Stimulated activated CD8-positive, alpha-beta memory T cell treated with anti-CD3 and anti-CD28 coated beads, Interleukin-2, amount 100 ng/mL, for 1 hour (primary cell): ENCODE data around the gene FBXO24.

ENCODE experiments used
- DNase-seq, 2 donors: peaks; one replicate each; pipeline ENCODE4 v3.0.0-alpha.2; 2020; ENCODE audit warnings: low read depth in 2 of 2

Gene FBXO24

DNA sequence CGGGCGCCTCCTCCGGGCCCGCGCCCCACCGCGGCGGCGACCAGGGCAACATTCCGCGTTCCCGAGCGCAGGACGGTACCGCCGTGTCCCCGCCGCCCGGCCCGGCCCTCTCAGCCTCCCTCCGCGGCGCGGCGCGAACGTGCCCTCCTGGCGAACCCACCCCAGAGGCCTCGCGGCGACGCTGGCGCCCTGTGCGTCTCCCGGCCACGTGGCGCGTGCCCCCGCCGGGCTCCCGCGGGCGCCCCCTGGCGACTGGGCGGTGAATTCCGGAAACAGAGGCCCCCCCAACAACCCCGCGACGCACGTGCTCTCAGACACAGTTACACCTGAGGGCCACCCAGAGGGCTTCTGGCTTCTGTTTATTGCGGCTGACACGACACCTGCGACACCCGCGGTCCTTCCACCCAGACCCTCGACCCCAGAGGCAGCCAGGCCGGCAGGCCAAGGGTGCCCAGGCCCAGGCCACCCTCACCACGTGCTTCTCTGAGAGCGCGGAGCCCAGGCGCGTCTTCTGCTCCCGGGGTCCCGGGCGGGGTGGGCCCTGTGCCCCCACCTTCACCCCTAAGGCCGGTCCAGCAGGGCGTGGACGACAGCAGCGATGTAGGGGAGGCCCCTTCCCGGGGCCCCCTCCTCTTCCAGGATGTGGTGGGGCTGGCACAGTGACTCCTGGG is 12.3 kb upstream of the FBXO24 start, which contains the start of gene SAP25:
Gene SAP25 (minus strand): TSS at position 210 of the 671 bp plus-strand sequence. CDS start 158 bp downstream, at position 52.
- no peak for DNase-seq

DNA sequence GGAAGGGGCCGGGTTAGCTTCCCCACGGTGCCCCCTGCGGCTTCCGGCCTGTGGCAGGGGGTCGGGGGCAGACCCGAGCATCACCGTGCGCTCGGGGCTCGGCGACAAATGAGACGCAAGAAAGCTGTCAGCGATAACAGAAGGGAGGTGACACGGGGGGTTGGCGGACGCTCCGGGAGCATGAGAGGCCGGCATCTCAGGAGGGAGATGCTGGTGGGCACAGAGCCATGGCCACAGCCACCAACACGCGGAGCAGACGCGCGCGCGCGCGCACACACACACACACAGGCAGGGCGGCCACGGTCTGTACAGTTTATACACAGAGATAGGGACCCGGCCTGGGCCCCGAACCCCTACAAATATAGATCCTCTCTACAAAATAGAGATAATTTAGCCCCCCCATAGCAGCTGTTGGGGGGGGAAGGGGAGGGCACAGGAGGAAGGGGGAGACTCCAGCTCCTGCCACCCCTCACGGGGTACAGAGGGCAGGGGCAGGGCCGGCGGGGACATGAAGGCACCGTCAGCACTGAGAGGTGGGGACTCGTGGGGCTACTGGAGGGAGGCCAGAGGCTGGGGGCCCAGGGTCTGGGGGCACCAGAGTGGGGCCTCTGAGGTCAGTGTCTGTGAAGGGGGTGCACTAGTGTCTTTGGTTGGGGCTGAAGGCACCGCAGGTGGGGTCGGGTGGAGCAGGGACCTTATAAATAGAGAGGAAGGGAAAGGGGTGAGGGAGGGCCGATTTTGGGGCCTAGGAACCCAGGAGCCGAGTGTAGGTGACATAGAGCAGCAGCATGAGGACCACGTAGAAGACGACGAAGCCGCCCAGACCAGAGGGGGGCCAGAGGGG is 11.5 kb upstream of the FBXO24 start:
- no peak for DNase-seq

DNA sequence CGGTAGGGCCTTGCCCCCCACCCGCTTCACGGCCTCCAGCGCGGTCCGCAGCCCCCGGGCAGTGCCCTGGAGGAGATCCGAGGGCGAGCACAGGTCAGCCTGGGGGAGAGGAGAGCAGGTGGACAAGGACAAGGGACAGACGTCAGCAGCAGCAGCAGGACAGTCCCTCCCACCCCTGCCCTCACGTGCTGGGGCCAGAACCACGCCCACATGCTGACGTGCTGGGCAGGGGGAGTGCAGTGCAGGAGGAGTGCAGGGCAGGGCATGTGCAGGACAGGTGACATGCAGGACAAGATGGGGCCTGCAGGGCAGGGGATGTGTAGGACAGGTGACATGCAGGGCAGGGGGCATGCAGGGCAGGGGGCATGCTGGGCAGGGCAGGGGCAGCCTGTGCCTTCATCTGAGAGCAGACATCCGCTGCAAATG is 10.9 kb upstream of the FBXO24 start:
- DNase-seq = no peak

DNA sequence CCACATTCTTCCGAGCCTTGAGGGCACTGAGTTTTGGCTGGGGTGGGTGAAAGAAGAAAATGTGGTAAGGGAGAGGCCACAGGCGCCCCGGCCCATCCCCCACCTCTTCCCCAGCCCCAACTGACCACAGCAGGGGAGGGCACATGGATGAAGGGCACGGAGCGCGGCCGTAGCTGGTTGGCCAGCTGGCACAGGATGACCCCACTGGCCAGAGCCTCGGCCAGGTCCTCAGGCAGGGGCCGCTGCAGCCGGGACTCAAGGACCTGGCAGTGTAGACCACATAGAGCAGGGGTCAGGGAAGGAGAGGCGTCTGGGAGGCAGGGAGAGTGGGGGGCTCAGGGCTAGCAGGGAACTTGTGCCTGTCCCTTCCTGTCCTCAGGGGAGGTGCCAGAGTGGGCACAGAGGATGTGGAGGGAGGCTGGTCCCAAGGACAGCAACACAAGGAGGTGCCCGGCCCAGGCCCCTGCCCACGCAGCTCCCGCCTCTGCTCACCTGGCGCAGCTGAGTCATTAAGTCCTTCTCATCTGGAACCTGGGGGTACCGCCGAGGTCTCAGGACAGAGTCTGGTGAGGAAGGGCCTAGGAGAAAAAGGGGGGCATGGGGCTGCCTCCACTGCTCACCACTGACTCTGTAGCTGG is 10.3 kb upstream of the FBXO24 start:
- DNase-seq = no peak

DNA sequence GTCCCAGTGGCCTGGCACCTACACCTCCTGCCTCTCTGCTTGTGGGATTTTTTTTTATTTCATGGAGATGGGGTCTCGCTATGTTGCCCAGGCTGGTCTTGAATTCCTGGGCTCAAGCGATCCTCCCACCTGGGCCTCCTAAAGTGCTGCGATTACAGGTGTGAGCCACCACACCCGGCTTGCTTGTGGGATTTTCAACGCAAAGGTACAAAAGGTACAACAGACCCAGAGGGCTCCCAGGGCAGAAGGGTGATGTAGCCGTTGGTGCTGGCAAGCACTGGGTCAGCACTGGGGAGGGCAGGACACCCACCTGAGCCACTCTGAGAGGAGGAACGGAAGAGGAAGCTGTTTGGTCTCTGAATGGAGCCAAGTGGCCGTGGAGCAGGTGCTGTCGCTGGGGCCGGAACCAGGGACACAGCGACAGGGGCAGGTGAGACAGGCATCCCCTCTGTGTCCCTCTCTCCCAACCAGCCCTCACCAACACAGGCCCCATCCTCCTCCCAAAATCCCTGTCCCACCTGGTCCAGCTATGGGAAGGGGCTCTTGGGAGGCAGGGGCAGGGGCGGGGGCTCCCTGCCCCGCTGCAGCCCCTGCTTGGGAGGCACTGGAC is 9.6 kb upstream of the FBXO24 start:
- DNase-seq = no peak

DNA sequence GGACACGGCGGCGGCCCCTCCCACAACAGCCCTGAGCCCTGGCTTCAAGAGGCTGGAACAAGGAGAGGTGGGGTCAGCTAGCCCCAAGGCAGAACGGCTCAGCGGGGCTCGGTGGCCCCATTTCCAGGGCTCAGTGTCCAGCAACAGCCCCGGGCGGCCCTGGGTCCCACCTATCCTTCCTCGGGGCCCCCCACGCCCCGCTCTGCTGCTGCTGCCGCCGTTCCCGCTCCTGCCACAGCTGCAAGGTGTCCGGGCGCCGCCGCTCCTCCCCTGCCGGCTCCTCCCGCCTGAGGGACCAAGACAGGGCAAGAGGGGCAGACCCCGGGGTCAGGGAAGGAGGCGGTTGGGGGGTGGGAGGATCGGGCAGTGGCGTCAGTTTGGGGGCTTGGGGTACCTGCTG is 9.0 kb upstream of the FBXO24 start:
- no peak for DNase-seq

DNA sequence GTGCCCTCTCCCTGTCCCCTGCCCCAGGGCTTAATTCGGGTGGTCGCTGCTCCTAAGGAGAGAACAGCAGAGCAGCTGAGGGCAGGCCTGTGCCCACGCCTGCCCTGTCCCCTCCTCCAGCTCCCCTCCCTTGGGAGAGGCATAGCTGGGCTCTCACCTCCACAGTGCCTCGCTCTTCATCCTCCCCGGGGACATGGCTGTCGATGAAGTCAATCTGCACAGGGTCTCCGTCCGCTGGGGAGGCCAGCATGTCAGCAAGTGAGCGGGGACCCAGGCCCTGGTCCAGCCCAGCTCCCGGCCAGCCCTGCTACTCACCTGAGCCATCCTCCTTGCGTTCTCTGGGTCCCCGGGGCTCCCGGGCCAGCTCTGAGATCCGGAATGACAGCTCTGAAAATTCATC is 8.6 kb upstream of the FBXO24 start:
- DNase-seq = no peak

DNA sequence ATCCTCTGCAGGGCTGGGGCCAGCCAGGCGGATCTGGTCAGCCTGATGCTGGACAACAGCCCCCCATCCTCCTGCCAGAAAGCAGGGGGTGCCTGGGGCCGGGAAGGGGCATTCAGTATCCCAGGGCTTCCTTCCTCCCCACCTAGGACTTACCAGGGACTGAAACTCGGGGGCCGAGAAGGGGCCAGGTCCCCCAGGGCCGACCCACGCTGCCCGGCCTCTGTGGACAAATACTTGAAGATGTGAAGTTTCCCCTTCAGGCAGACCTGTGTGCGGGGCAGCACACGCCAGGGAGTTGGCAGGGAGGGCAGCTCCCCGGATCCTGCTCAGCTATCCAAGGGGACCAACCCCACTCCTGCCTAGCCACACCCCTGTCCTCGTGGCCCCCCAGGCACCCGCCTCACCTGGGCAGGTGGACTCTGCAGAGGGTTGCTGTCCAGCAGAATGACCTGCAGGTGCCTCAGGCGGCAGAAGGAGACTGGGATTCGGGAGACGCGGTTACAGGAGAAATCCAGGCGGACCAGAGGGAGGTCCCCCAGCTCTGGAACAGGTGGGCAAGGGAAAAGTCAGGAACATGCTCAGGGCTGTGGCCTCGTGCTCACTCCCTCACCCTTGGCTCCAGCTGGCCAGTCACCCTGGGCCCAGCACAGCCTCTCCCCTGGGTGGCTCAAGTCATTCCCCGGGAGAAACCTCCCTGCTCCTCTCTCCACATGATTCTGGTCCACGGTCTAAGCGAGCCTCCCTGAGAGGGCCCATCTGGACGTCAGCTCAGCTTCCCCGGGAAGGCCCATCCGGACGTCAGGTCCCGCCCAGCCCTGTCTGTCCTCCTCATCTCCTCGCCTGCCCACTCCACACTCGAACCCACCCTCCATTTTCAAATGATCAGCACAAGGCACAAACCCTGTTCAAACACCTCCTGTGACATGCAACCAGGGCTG is 7.6 kb upstream of the FBXO24 start:
- no peak for DNase-seq

DNA sequence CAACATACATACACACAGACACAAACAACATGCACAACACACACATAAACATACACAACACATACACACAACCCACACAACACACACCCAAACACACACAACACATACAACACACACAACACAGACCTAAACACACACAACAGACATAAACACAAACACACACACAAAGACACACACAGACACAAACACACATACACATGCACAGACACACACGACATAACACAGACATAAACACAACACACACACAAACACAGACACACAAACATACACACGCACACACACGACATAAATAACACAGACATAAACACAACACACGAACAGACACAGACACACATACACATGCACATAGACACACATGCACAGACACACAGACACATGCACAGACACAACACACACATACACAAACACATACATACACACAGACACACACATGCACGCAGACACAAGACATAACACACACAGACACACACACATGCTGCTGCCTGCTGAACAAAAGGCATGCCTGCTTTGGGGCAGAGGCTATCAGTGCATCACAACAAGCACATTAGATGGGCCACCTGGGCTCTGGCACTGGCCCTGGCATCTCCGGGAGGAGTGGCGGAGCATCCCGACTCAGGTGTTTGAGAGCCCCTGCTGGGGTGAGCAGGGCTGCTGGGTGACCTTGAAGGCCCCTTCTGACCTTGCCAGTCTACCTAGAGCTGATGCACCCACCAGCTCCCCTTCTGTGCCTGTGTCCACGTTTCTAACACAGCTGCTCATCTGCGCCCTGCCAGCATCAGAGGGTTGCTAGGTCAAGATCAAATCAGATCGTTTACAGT is 5.5 kb upstream of the FBXO24 start:
- DNase-seq = no peak

DNA sequence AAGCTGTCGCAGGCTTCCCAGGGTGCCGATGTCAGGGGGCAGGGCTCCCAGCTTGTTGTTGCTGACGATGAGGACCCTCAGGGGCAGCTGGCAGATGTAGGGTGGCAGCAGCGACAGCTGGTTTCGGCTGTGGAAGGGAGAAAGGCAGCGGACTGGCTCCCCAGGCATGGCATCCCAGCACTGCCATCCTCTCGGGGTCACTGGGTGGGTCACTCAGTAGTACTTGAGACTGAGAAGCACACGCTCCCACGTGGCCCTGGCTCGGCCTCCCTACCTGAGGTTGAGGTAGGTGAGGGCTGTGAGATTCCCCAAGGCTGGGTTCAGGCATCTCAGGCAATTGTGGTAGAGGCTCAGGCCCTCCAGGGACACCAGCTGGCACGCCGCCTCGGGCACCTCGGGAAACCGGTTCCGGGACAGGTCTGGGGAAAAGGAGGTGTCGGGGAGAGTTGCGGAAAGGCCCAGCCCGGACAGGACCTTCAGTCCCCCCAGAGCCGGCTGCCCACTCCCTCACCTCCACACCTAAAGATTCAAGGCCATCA is 4.0 kb upstream of the FBXO24 start:
- DNase-seq = no peak

DNA sequence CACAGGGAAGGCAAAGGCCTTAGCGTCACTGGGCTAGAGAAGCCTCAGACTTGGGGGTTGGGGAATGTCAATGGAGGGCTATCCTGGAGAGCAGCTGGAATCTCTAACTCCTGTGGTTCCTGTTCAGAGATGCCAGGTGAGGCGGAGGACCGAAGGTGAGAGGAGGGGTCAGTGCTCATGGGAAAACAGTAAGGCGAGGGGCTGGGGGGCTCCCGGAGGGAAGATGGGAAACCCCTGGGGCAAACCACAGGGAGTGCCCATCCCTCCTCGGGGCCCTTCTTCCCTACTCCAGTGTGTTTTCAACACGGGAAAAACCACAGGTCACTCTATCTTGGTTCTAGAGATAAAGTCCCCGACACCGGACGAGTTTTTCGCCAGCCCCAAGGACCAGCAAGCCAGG is 3.5 kb upstream of the FBXO24 start:
- no peak for DNase-seq

DNA sequence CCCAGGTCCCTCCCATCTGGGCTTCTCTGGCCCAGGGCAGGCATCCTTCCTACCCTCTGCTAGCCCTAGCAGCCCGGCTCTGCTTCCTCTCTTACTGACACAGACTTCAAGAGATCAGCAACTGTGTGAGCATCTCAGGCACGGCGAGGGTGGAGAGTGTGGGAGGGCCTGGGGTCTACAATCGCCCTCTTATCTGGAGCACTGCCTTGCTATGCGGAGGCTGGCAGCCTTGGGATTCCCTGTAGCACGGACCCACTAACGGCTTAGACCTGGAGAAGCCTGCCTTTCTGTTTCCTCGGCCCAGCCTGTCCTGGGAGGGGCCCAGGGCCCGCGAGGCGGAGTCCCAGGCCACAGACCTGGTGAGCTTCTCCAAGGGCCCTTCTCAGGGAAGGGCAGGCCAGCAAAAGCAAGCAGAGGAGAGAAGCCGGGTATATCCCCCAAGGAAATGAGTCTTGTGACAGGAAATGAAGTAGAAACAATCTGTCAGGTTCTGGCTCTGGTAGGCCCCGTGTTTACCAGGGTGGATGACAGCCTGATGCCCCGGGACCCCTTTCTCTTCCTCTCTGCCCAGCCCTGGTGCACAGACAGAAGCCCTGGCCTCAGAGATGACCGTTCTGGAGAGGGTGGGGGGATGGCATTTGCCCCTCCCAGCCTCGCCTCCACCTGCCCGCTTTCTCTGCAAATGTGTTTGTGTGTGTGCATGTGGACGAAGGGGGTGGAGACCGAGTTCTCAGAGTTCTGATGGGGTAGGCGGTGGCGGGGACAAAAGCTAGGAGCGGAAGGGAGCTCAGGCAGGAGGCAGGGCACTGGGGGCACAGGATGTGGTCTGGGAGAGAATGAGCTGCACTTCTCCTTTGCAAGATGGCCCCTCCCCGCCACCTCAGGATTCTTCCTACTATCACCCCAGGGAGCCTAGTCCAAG is 2.7 kb upstream of the FBXO24 start:
- DNase-seq = no peak

DNA sequence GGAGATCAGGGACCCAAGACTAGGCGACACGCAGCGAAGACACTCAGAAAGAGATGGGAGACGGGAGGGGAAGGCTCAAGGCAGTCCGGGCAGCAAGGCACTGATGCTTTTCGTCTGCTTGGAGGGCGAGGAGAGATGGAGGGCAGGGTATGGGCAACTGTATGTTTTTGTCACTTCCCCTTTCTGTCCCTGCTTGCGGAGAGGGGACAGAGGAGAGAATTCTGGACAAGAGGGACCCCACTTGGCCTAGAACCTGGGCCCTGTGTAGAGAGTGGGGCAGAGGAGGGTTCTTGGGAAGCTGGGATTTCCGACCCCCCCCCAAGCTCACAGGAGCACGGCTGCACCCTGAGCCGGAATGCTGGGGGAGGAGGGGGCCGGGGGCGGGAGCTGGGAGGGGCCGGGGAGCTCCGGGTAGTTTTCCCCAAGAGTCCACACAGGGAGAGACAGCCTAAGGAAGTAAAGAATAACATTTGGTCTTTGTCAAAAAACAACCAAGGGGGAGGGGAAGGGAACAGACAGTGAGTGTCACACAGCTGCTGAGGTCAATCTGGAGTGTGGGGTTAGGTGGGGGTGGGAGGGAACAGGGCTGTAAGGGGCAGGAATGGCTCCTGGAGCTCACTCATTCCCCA is 2.0 kb upstream of the FBXO24 start:
- no peak for DNase-seq

DNA sequence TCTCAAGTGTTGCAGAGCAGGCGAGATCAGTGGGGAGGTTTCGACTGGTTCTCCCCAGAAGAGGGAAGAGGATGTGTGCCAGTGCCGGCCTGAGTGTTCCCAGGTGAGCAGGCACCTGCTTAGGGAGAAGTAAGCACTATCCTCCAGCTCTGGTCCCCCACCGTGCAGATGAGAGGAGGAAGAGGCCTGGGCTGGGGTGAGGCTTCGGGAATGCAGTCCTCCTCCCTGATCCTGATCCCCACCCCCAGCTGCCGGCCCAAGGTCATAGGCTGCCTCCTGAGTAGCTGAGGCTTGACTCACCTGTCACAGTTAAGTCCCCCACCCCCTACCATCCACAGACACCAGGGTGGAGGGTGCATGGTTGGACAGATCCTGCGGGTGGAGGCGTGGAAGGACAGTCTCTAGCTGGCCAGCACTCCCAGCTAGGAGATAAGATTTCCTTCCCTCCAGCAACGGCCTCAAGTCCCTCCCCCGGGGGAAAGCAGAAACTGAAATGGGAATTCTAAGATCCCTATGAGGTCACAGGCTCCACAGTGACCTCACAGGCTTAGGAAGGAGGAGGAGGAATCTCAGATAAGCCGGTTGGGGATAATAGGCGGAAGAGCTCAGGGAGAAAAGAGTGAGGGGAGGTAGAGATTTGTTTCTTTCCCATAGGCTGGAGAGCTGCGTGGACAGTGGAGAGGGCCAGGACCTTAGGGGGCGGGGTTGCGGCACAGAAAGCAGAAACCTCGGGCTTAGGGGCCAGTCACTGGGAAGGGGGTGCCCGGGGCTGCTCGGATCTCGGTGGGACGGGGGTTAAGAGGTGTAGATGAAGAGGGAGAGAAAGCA is 1.2 kb upstream of the FBXO24 start:
- no peak for DNase-seq

DNA sequence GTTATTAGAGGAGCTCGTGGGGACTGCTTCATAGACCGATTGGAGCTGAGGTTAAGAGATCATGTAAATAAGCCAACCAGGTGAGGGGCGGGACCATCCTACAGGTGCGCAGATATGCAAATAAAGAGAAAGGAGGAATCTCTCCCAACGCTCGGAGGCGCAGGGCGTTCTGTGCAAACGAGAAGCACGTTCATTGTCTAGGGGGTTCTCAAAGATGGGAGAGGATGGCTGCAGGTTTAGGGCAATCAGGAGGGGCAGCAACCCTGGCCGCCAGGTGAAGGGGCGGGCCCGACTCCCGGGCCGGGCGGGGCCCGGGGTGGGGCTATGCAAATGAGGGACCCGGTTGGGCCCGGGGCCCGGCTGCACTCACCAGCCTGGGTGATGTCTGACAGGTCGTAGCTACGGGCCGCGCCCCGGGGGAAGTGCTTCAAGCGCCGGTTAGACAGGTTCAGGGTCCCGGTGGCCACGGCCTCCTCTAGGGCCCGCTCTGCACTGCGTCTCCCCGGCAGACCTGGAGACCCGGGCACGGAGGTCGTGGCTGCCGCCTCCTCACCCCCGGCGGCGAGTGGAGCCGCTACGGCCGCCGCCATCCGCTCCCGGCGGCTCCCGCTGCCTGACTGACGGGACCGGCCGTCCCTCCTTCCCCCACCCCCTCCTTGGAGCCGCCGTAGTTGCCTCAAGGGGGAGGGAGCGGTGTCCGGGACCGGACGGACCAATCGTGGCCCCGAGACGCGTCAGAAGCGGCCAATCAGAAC is 440 bp upstream of the FBXO24 start, which contains the start of gene LRCH4:
Gene LRCH4 (minus strand): TSS at position 619 of the 755 bp plus-strand sequence. CDS start 29 bp downstream, at position 590.
- DNase-seq = no peak

DNA sequence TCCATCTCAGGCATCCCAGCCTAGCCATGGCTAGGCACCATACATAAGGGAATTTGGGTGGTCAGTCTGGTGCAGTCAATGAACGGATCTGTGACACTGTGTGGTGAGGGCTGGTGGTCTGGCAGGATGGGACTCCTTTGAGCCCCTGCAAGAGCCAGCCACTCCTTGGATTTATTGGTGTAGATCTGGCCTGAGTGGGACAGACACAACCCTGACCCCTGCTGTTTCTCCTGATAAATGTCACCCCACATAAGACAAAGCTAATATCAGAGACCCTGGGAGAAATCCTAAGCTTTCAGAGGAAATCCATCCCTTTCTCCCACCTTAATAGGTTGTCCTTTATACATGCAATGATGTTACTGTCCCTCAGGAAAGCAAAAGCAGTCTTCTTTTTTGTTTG is 2.3 kb downstream of the FBXO24 start:
- no peak for DNase-seq
